Measurements from ENCODE around the gene RPL35.
A peak's percentile ranks its signal among the peaks of the same experiment; 100 is the strongest.
"Not testable (repeated sequence)": the region's sequence is repeated elsewhere in the genome, so short reads cannot be mapped to it uniquely, and the experiment has no call there.

Gene RPL35

DNA sequence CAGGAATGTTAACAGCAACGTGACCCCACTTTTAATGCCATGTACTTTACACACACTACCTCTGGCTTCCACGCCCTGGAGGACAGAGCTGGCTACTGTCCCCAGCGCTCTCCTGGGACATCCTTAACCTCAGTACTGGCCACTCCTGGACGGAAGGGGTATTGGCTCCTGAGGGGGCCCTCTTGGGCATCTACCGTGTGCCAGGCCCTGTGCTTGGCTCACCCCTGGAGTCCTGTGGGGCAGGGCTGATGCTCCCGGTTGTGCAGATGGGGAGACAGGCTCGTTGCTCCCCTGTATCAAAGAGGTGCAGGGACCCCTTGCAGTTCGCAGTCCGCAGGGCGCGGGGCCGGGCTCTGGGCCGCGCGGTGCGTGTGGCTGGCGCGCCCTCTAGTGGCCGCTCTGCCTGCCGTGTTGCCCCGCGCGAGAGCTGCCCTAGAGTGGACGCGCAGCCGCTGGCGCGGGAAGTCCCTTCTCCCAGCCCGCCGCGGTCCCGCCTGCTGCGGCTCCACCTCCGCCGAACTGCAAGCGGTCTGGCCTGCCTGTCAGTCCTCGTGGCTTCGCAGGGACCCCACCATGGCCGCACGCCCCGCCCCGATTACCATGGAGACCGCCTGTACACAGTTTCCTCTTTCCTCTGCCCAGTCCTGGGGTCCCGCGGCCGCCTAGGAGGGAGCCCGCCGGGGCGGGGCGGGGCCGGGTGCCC lies 8.8 kb downstream of the RPL35 start, which contains the start of gene WDR38:
Gene WDR38 (plus strand): TSS at position 632 of the 703 bp plus-strand sequence. CDS start 72 bp downstream, outside the sequence.
- TF ChIP-seq, protein P1, sequence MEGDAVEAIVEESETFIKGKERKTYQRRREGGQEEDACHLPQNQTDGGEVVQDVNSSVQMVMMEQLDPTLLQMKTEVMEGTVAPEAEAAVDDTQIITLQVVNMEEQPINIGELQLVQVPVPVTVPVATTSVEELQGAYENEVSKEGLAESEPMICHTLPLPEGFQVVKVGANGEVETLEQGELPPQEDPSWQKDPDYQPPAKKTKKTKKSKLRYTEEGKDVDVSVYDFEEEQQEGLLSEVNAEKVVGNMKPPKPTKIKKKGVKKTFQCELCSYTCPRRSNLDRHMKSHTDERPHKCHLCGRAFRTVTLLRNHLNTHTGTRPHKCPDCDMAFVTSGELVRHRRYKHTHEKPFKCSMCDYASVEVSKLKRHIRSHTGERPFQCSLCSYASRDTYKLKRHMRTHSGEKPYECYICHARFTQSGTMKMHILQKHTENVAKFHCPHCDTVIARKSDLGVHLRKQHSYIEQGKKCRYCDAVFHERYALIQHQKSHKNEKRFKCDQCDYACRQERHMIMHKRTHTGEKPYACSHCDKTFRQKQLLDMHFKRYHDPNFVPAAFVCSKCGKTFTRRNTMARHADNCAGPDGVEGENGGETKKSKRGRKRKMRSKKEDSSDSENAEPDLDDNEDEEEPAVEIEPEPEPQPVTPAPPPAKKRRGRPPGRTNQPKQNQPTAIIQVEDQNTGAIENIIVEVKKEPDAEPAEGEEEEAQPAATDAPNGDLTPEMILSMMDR (IDR thresholded peaks at IDR 0.05; ENCODE audit: insufficient read depth, low read length, missing control alignments): peak; percentile 89
- POLR2A ChIA-PET: interaction anchor here (1.2 to 1.6 kb wide), 3 partner anchors 9 to 80 kb away, joined by 6 to 12 read pairs (median 7); partner anchors contain the start of gene ARPC5L
- peak within 1 kb of the TSS; percentile 60 for H3K4me3 ChIP-seq (ENCODE audit: low read depth, low read length)
- DNase-seq (ENCODE audit: low read depth, low spot score): no peak
- CTCF ChIA-PET: interaction anchor here (0.6 to 42.1 kb wide), 50 partner anchors 9 to 538 kb away, joined by 3 to 2098 read pairs (median 5); partner anchors contain the start of genes ARPC5L, NR6A1, OLFML2A and RPL35

DNA sequence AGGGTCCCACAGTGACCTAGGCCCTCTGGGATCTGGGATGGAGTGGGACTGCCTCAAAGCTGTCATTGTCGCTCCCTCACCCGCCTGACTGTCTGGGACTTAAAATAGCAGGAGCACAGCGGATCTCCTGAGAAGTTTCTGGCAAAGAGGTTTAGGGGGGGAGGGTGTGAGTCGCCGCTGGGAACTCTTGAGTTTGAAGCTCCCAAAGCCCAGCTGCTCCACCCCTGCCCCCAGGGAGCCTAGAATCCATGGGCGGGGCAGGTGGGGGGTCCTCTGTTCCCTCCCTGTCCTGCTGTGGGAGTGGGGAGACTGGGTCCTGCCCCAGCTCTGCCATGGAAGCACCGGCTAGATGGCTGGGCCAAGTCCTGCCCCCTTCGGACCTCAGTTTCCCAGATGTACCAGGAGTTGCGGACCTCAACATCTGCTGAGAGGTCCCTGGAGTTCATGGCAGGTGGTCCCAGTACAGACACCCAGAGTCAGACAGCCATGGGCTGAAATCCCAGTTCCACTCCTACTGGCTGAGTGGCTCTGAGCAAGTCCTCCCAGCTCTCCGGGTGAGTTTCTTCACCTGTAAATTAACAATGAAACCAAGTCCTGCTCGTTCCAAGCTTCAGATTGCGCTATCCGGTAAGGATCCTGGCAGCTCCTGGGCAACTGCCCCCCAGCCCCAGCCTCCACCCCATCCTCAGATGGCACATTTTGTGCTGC lies 9.5 kb downstream of the RPL35 start:
- no peak for DNase-seq (ENCODE audit: low read depth, low spot score)
- TF ChIP-seq, protein P1 (IDR thresholded peaks at IDR 0.05; ENCODE audit: insufficient read depth, low read length, missing control alignments): no peak
- CTCF ChIA-PET: interaction anchor here (0.7 to 42.1 kb wide), 36 partner anchors 10 to 539 kb away, joined by 3 to 2098 read pairs (median 4); partner anchors contain the start of genes ARPC5L, NR6A1, OLFML2A and RPL35
- peak overlapping the region; percentile 60; the same call in 1 of the 2 replicates for H3K4me3 ChIP-seq (ENCODE audit: low read depth, low read length)
- POLR2A ChIA-PET: interaction anchor here (0.8 to 1.5 kb wide), 2 partner anchors 9 to 73 kb away, joined by 4 to 12 read pairs; no protein-coding TSS in a partner anchor

DNA sequence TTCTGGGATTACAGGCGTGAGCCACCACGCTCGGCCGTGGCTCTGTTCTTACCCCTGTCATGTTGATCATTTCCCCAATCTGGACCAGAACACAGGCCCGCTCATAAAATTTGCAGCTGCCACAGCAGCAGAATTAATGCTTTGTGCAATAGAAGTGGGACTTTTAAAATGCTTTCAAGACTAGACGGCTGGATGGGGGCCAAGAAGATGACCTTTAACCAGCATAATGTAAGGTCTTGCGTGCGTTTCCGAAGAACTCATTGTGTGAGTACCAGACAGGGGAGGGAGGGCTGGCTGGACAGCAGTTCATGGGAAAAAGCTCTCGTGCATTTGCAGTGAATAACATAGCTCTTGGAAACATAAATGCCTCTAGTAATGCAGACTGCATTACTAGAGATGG lies 12.0 kb downstream of the RPL35 start:
- no peak overlapping the region for H3K4me3 ChIP-seq (ENCODE audit: low read depth, low read length)
- CTCF ChIA-PET: interaction anchor here (0.7 to 42.1 kb wide), 7 partner anchors 9 to 85 kb away, joined by 3 to 2098 read pairs (median 7); partner anchors contain the start of genes ARPC5L, NR6A1, OLFML2A and RPL35
- POLR2A ChIA-PET: no interaction called here
- TF ChIP-seq, protein P1 (IDR thresholded peaks at IDR 0.05; ENCODE audit: insufficient read depth, low read length, missing control alignments): no peak
- no peak for DNase-seq (ENCODE audit: low read depth, low spot score)

DNA sequence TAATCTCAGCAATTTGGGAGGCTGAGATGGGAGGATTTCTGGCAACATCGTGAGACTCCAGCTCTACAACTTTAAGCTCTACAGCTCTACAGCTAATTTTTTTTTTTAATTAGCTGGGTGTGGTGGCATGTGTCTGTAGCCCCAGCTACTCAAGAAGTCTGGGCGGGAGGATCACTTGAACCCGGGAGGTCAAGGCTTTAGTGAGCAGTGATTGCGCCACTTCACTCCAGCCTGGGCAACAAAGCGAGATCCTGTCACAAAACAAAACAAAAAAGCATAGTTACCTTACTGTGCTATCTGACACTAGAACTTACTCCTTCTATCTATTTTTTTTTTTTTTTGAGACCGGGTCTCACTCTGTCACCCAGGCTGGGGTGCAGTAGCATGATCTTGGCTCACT lies 14.8 kb downstream of the RPL35 start:
- no peak overlapping the region for H3K4me3 ChIP-seq (ENCODE audit: low read depth, low read length)
- TF ChIP-seq, protein P1 (IDR thresholded peaks at IDR 0.05; ENCODE audit: insufficient read depth, low read length, missing control alignments): no peak
- ChIA-PET CTCF (interaction anchor here (0.6 to 42.1 kb wide), 5 partner anchors 9 to 295 kb away, joined by 3 to 2098 read pairs (median 3); partner anchors contain the start of genes NR6A1 and OLFML2A), POLR2A (no interaction called here)
- DNase-seq (ENCODE audit: low read depth, low spot score): no peak

DNA sequence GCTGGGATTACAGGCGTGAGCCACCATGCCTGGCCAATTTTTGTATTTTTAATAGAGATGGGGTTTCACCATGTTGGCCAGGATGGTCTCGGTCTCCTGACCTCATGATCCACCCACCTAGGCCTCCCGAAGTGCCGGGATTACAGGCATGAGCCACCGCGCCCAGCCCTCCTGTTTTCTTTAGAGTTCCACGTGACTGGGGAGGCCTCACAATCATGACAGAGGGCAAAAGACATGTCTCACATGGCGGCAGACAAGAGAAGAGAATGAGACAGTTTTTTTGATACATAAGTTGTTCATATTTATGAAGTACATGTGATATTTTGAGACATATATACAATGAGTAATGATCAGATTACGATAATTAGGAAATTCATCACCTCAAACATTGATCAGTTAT lies 15.3 kb downstream of the RPL35 start:
- POLR2A ChIA-PET; DNase-seq (ENCODE audit: low read depth, low spot score); H3K4me3 ChIP-seq (ENCODE audit: low read depth, low read length): not testable (repeated sequence)
- CTCF ChIA-PET: interaction anchor here (0.6 to 42.1 kb wide), 6 partner anchors 5 to 294 kb away, joined by 3 to 2098 read pairs (median 140); partner anchors contain the start of genes NR6A1, OLFML2A and WDR38

DNA sequence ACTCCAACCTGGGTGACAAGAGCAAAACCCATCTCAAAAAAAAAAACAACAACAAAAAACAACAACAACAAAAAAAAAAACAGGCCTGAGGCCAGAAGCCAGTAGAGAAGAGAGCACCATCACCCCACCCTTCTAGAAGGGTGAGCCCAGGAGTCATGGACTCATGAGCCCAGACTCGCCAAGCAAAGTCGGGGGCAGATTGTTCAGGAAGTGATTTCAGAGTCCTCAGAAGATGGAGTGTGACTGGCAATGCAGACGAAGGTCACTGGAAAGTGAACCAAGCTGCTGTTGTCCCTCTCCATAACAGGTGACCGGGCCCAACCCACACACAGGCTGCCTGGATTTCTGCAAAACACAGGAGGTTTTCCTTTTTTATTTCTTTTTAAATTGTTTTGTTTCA lies 17.5 kb downstream of the RPL35 start:
- CTCF ChIA-PET: interaction anchor here (17.5 to 42.1 kb wide), 2 partner anchors 7 to 68 kb away, joined by 276 to 2098 read pairs; partner anchors contain the start of genes NR6A1, OLFML2A and WDR38
- POLR2A ChIA-PET: no interaction called here
- TF ChIP-seq, protein P1 (IDR thresholded peaks at IDR 0.05; ENCODE audit: insufficient read depth, low read length, missing control alignments): no peak
- no peak for DNase-seq (ENCODE audit: low read depth, low spot score)
- H3K4me3 ChIP-seq (ENCODE audit: low read depth, low read length): no peak overlapping the region
